ENCODE measurements around the gene NUDT3.

DNA sequence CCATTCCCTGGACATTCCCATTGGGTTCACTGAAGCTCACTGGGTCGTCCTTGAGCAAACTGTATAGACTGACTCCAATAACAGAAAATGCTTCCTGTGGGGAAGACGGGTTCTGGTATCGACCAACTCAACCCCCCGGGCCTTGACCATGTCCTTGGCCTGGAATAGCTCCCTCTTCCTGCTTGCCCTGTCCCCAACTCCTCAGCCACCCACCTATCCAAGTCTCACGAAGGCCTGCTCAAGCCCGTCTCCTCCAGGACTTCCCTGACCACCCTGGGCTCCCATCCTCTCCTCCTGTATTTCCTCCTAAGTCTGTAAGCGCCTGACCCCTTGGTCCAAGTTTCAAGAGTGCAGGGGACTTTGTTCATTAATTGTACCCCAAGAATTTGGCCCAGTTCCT is 158.6 kb downstream of the NUDT3 start:
- no peak for TF ChIP-seq EZH2 (IDR thresholded peaks at IDR 0.05; ENCODE audit: insufficient read depth, poor library complexity, severe bottlenecking)
- no peak for TF ChIP-seq EZH2phosphoT487 (IDR thresholded peaks at IDR 0.05; ENCODE audit: insufficient read depth, low read depth)
